Stimulated activated CD8-positive, alpha-beta memory T cell treated with anti-CD3 and anti-CD28 coated beads, Interleukin-12 subunit alpha, Interleukin-12 subunit beta, amount 100 ng/mL, for 1 hour (primary cell): ENCODE results near the gene CDCP1.
"Not testable (repeated sequence)": the region's sequence is repeated elsewhere in the genome, so short reads cannot be mapped to it uniquely, and the experiment has no call there.

Source experiments
- DNase-seq: peaks from one replicate; pipeline ENCODE4 v3.0.0-alpha.2; 2020; ENCODE audit warnings: low read depth

The CDCP1 gene

GRCh38 chr3:45055411-45056143, 90.6 kb downstream of the CDCP1 start:
- no peak for DNase-seq

GRCh38 chr3:45055032-45055410, 91.2 kb downstream of the CDCP1 start:
- DNase-seq = no peak

GRCh38 chr3:45054196-45054857, 91.9 kb downstream of the CDCP1 start:
- DNase-seq = no peak

GRCh38 chr3:45053805-45054195, 92.4 kb downstream of the CDCP1 start:
- not testable (repeated sequence) for DNase-seq

GRCh38 chr3:45051685-45052084, 94.5 kb downstream of the CDCP1 start:
- DNase-seq = no peak

GRCh38 chr3:45049807-45050206, 96.4 kb downstream of the CDCP1 start:
- no peak for DNase-seq

- DNase-seq = no peak
Measured at GRCh38 chr3:45048244-45048643, 97.9 kb downstream of the CDCP1 start.

GRCh38 chr3:45043728-45044299, 102.4 kb downstream of the CDCP1 start:
- DNase-seq = no peak

GRCh38 chr3:45042162-45042561, 104.0 kb downstream of the CDCP1 start:
- no peak for DNase-seq

GRCh38 chr3:45041666-45042065, 104.5 kb downstream of the CDCP1 start:
- DNase-seq = no peak

- peak; percentile 83 for DNase-seq
Measured at GRCh38 chr3:45037720-45038455, 108.3 kb downstream of the CDCP1 start.

- no peak for DNase-seq
Measured at GRCh38 chr3:45035441-45036301, 110.5 kb downstream of the CDCP1 start.

GRCh38 chr3:45034612-45035252, 111.4 kb downstream of the CDCP1 start:
- DNase-seq = no peak

- DNase-seq = no peak
Measured at GRCh38 chr3:45033791-45034190, 112.4 kb downstream of the CDCP1 start.
